SK-N-DZ (cell line): ENCODE results near the gene HS3ST1.

ENCODE experiments used
- DNase-seq: peaks from one replicate; pipeline ENCODE4 v3.0.0-alpha.2; 2015; ENCODE audit warnings: low spot score

HS3ST1 gene

DNA sequence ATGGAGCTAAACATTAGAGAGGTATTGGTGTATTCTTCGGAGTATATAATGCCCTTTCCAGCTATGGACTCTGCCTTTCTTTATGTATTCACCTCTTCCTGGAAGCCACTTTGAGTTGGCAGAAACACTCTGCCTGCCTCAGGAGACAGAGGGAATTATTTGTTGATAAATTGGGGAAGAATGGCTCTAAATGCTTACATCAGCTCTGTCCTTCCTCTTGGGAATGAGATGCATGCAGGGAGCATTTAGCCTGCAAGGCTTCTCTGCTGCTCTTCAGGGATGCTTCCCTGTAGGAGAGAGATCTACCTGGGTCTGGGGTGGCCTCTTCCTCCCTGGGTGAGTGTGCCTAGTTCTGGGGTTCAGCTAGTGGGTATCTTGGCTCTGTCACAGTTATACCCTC lies 6.9 kb upstream of the HS3ST1 start:
- DNase-seq: no peak

DNA sequence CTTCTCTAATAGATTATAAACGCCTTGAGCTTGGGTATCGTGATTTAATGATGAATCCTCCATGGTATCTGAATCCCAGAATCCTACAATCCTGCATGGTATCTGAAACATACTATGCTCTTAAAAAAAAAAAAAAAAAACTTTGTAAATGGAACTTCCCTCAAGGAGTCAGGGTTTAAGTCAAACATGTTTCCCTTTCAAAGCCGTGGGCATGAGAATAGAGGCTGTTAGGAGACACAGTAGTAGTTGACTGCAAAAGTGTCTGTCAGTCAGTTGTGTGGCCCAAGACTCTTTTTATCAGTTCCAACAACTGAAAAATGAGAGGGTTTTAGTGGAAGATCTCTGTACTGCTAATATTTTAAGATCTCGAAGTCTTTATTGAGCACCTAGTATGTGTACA lies 2.4 kb upstream of the HS3ST1 start:
- DNase-seq: no peak

DNA sequence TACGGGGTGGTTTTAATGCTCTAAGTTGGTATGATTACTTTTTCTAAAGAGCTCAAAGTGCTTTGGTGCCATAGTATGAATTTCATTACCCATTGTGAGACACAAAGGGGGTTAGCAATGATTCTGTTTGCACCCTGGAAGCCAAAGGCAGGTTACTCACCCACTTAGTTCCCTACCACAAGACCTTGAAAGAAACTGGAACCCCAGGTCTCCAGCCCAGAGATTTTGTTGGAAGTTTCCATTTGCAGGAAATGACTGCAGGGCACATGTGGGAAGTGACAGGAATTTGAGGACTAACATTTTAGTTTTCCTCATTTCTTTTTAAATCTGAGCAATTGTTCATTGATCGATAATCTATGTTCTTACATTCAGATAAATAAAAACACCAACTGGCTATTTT lies 1.8 kb upstream of the HS3ST1 start:
- DNase-seq: no peak

- no peak for DNase-seq
These were observed 978 bp upstream of the HS3ST1 start for GRCh38 chr4:11429699-11430045.

- no peak for DNase-seq
These were observed 405 bp upstream of the HS3ST1 start for GRCh38 chr4:11428899-11429698.

- DNase-seq: no peak
These were observed 1.3 kb downstream of the HS3ST1 start for GRCh38 chr4:11427121-11427996.

DNA sequence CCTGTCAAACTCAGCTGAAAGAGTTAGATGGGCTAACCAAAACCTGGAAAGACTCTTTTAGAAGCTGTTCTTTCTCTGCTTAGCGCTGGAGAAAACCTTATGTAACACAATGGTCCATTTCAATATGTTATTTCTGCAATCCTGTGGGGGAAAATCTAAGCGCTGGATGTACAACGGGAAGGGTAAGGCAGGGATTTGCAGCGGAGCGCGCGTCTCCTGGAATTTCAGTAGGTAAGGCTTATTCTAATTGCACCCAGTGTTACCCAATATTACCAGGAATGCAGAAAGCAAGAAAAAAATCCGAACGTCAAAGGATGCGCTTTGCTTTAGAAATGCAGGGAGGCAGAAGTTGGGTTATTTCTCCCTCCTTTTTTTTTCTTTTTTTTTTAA lies 2.0 kb downstream of the HS3ST1 start:
- DNase-seq: no peak

GRCh38 chr4:11426003-11426402 lies 2.7 kb downstream of the HS3ST1 start:
- no peak for DNase-seq

GRCh38 chr4:11424856-11425255 lies 3.8 kb downstream of the HS3ST1 start:
- DNase-seq: no peak

DNA sequence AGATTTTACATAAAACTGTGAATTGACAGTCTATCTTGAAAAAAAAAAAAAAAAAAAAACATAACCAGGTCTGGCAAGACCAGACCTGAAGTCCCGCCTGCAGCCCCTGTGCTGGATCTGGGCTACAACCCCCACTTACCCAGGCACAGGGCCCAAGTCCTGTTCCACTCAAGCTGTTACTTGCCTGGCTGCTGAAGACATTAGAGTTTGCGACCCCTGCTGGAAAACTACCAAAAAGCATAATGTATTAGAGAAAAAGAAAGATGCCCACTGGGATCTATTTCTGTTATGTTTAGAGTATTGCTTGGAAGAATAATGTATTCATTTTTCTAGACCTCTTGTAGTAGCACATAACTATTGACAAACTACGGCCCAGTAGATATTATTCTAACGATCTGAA lies 4.7 kb downstream of the HS3ST1 start:
- peak; percentile 10 for DNase-seq

- DNase-seq: no peak
These were observed 5.2 kb downstream of the HS3ST1 start for GRCh38 chr4:11423465-11423864.

DNA sequence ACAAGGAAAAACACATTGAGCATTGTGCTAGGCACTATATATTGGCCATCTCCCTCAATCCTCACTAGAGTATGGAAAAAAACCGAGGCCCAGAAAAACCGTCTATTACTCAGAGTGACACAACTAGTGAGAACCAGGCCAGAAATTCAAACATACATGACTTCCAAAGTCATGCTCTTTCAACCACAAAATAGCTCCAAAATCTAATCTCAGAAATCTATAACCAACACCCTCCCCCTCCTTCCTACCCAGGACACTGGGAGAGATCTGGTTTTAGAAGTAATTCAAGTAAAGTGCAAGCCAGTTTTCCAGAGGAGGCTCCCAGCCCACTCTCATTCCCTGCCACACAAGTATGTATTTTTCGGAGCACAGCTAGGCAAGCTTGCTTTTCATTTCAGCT lies 7.6 kb downstream of the HS3ST1 start:
- DNase-seq: no peak

DNA sequence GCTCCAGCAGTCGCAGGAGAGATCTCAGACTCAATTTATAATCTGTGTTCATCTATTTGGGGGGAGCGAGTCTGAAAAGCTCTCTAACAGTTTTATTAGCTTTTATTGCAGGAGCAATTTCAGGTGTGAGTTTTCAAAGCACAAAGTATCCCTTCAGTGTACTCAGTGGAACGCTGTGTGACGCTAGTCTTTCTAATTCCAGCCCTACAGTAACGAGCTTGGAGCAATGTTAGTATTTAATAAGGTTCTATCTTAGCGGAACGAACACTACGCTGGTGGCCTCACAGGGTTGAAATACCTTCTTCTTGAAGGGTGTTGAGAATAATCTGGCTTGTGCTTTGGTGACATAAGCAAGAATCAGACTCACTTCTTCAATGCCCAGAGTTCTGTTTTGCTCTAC lies 8.4 kb downstream of the HS3ST1 start:
- DNase-seq: no peak

- DNase-seq: no peak
These were observed 10.1 kb downstream of the HS3ST1 start for GRCh38 chr4:11418610-11419009.

DNA sequence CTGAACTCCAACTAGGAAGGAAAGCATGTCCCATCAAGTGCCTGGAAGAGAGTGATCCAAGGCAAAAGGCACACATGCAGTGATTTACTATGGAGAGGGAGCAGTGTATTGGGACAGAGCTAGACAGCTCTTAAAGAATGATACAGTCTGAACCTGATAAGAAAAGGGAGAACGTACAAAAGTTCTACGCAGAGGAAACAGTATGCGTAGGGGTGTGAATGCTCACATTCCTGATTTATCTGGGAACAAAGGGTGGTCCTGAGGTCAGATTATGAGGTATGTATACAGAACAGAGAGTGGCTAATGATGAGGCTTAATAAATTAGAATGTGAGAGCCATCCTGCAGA lies 12.0 kb downstream of the HS3ST1 start:
- DNase-seq: no peak

- DNase-seq: no peak
These were observed 12.5 kb downstream of the HS3ST1 start for GRCh38 chr4:11416071-11416766.

GRCh38 chr4:11415409-11416070 lies 13.2 kb downstream of the HS3ST1 start:
- DNase-seq: no peak

DNA sequence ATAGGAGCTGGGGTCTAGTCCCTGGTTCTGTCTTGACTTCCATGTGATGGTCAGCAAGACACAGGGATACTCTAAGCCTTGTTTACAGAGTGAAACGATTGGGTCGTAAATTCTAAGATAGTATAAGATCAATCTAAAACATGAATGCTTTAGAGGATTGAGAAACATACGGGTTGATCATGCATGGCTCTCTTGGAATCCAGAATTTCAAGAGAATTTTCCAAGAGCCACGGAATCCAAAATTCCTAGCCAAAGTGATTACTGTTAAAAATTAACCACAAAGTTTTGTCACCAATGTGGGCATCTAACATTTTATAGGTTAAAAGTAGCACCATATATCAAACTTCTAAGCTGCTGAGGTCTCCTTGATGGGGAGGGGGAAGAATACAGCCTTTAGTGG lies 16.5 kb downstream of the HS3ST1 start:
- no peak for DNase-seq

- DNase-seq: no peak
These were observed 19.1 kb downstream of the HS3ST1 start for GRCh38 chr4:11409632-11410031.

DNA sequence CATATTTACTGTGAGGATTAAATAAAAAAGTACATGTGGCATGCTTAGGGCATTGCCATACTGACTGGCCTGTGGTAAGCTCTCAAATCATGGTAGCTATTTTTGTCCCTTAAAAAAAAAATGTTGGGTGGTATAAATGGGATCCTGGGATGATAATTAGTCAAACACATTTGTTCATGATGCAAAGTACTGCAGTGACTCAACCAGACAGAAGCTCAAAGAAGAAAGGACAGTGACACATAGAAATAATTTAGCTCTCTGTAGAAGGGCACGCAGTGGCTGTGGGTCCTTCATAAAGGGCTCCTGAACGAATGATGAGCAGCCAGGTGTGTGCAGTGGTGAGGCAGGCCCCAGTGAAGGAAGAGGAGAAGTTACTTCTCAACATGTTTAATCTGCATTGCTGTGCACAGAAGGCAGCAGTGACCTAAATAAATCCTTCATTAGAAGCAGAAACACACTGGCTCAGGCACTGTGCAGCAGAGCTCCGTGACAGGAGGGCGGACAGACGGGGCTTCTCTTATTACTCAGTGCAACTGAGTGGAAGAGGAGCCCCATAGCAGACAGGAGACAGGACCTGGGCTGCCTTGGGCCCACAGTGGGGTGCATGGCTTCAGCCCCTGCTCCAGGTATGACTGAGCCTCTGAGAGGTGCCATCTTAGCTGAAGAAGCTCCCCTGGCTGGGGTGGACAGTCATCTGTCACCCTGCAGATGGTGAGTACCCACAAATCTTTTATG lies 20.3 kb downstream of the HS3ST1 start:
- DNase-seq: no peak

DNA sequence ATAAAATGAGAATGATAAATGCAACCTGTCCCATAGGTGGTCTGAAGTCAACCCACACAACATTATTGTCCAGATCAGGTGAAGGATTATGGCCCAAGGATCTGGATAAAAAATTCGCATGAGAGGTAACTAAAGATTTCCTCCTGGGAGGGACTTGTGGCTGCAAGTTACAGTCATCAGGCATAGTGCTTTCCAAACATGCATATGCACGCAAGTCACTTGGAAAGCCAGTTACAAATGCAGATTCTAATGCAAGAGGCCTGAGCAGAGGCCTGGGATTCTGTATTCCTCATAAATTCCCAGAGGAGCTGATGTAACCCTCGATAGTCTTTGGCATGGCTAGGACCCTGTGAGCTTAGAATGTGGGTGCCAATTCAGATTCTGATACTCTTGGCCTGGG lies 21.1 kb downstream of the HS3ST1 start:
- no peak for DNase-seq
